GM19395 (cell line): ENCODE results near the gene STK10.
A peak's percentile ranks its signal among the peaks of the same experiment; 100 is the strongest.
"Not testable (repeated sequence)": the region's sequence is repeated elsewhere in the genome, so short reads cannot be mapped to it uniquely, and the experiment has no call there.

ENCODE experiments used
- ATAC-seq: cut with Tn5 transposase; IDR thresholded peaks from one replicate; pipeline ENCODE4 v1.9.1; 2021; ENCODE audit warnings: mild to moderate bottlenecking, moderate library complexity; ENCODE audit not compliant: unreplicated experiment

The STK10 gene

DNA sequence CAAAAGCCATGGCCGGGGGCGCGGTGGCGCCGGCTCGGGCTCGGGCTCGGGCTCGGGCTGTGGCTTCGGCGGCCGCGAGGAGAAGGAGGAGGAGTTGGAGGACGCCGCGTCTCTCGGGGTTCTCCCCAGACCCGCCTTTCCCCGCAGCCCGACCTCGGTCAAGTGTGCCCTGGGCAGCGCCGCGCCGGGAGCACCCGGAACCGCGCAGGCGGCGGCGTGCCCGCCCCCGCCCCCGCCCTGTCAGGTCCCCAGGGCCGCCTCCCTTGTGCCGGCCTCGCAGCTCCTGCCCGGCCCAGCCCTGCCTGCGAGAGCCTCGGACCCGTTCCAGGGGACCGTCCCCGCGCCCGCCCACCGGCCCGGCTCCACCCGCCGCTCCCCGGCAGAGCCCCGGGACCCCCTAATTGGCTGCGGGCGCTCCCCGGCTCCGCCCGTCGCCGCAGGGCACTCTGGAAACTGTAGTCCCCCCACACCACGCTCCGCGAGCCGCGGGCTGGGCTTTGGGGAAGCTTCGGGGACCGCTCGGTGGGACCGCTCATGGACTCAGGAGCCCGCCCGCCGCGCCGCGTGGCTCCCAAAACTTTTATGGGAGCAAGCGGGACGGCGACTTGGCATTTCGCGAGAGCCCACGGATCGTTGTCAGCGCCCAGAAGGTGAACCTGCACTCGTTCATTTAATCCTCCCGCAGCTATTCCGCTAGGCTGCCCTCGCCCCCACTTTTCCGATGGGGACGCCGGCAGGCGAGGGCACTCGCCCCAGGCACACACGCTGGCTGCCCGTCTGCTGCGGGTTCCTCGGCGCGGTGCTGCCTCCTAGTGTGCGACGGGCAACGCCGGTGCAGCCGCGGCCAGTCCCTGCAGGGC lies at the start of gene STK10:
Gene STK10 (minus strand): TSS at position 192 of the 860 bp plus-strand sequence. CDS start 182 bp downstream, at position 10.
- peak; percentile 69 for ATAC-seq

DNA sequence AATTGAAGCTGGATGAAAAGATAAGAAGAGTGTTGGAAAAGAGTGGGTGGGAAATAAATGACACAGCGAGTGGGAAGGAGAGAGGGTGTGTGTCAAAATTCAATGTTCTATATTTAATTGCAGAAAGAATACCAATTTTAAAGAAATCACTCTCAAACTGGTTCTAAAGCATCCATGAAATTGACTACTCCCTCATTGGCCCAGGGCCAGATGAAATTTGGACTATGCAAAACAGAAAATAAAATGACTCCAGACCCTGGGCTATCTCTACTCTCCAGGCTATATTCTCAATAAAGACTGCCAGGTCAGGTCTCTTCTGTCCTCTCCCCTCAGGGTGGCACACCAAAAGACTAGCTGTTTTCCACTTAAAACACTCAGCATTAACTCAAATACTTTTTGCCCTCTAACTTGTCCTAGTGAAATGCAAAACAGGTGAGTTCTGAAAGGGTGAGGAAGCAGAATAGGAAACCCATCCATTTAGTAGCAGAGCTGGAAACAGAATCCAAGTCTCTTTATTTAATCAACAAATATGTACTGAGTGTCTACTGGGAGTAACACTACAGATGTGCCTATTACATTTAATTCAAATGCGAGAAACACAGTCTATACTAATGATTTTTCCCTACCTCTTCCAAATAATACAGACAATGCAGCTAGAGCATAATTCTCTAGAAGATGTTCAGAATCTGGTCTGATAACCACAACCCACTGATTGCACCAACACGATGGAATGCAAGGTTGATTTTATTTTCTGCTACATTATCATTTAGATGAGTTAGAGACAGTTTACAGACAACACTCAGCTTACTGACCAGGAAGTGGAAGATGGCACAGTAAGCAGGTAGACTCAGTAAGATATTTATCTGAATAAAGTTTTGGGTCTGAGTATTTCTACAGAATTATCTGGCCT lies 48.1 kb upstream of the STK10 start:
- no peak for ATAC-seq

DNA sequence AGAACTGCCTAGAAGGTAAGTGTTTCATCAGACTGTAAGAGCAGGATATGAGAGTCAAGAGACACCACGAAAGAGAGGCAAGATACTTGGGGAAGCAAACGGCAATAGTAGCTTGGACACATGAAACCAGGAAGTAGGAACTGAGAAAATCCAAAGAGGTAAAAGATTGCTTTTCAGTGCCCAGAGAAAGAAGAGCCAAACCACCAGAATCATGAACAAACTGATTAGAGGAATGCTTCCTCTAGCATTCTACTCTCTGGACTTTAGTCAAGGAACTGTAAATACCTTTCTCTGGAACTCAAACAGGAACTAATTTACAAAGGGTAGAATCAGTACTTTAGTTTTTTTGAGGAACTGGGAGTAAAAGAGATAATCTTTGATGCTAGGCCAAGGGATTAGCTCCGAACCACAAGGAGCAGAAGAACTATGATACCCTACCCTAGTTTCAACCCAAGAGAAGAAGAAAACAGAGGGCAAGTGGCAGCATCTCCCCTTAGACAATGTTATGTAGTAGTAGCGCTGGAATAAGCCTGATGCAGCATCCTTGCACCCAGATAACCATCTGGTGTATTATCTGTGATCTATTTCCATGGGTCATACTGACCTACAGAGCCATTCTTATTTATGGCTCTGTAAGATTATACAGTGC lies 47.2 kb upstream of the STK10 start:
- peak; percentile 89 for ATAC-seq

DNA sequence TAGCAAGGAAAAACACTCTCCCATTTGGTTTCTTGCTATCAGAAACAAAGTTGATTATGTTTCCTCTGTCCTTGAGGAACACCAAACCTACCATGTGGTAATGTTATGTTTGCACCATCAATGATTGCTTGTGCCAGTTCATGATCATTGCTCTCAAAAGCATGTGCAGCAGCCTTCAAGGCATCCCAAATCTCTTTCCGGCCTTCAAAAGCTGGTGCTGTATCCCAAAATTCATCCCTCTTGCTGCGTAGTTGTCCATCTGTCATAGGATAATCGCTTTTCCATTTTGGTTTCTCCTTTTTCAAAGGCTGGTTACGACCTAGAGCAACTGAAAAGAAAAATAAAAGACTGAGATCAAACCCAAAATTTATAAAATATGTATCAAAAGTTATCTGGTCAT lies 46.0 kb upstream of the STK10 start:
- no peak for ATAC-seq

DNA sequence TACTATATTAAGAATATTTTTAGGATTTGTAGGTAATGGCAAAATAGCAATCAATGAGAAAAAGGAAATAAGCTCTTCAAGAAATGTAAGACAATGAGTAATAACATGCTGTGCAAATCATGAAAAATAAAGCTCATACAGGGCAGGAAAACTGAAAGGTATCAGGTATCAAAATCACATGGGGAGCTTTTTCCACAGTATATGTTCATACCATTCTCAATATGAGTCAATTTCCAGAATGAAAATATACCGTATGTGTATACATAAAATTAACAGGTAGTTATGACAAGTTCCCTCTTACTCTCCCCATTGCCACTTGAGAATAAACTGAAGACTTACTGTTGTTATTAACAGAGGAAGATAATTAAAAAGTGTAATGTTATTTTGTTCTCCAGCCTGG lies 41.9 kb upstream of the STK10 start:
- no peak for ATAC-seq

DNA sequence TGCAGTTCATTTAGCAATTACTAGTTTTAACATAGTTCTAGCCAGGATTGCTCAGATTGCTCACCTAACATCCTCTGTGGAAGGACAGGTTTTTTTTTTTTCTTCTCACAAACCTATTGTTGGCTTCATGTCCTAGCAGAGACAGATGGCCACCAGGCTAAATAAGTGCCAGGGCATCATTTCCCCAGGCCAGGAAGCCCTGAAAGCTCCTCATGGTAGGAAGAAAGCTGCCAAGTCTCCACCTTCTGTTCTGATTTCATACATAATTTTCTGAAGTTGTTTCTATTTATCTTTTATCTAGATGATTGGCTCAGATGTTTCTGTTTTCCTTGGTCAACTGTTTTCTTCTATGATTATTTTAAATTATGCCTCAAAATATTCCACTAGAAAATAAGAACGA lies 37.0 kb upstream of the STK10 start:
- no peak for ATAC-seq

DNA sequence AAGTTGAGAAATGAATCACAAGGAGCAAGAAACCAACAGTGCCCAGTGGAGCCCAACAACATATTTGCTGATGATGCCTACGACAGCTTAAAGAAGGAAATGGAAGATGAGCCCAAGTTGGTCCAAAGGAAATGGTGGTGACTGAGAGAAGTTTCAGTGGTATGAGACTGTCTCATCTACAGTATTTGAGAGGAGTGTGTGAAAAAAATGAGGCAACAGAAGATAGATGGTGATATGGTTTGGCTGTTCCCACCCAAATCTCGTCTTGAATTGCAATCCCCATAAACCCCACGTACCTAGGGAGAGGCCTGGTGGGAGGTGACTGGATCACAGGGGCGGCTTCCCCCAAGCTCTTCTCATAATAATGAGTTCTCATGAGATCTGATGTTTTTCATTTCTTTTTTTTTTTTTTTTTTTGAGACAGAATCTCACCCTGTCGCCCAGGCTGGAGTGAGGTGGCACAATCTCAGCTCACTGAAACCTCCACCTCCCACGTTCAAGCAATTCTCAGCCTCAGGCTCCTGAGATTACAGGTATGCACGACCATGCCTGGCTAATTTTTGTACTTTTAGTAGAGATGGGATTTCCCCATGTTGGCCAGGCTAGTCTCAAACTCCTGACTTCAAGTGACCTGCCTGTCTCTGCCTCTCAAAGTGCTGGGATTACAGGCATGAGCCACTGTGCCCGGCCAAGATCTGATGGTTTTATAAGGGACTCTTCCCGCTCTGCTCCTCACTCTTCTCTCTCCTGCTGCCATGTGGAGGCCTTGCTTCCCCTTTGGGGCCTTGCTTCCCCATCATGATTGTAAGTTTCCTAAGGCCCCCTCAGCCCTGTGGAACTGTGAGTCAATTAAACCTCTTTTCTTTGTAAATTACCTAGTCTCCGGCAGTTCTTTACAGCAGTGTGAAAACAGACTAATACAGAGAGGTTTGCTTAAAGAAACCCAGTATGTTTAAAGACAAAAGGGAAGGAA lies 36.2 kb upstream of the STK10 start:
- ATAC-seq, result peak; percentile 89

DNA sequence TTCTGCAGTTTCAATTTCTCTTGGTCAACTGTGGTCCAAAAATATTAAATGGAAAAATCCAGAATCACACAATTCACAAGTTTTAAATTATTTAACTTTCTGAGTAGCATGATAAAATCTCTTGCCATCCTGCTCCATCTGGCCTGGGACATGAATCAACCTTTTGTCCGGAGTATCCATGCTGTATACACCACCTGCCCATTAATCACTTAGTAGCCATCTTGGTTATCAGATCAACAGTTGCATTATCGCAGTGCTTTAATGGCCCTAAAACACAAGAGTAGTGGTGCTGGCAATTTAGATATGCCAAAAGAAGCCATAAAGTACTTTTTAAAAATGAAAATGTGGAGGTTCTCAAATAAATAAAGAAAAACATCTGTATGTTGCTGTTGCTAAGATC lies 31.3 kb upstream of the STK10 start:
- ATAC-seq, result no peak

DNA sequence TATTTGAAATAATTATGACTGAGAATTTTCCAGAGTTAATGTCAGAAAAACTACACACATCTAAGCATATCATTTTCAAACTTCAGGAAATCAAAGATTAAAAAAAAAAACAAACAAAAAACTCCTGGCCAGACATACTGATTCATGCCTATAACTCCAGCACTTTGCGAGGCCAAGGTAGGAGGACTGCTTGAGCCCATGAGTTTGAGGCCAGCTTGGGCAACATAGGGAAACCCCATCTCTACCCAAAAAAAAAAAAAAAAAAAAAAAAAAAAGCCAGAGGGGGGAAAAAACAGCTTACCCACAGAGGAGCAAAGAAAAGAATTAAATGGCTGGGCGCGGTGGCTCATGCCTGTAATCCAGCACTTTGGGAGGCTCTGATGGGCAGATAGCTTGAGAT lies 28.3 kb upstream of the STK10 start:
- no peak for ATAC-seq

DNA sequence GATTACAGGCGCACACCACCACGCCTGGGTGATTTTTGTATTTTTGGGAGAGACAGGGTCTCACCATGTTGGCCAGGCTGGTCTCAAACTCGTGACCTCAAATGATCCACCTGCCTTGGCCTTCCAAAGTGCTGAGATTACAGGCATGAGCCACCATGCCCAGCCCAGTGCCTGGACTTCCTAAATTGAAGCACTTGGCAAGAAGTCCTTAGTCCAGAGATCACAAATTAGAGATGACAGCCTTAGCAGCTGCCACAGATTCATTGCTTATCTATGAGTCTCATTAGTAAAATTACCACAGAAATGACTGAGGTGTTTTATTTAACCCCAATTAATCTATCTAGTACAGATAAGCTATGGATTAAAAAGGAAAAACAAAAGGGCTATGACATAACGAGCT lies 25.1 kb upstream of the STK10 start:
- ATAC-seq, result no peak

DNA sequence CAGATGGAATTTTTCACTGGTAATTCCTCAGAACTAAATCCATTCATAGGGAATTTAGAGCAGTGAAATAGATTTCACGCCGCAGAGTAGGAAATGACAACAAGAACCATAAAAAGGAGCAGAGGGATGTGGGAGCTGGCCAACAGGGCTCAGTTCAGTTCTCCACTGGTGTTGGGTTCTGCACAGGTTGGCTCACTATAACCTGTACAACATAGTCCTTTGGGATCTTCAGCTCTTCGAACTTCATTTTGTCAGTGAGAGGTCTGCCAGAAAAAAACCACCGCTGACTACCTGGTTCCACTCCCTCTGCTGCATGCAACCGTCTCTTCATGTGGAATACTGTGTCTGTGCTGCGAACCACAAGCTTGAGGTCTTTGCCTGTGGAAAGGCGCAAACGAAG lies 23.7 kb upstream of the STK10 start:
- ATAC-seq, result no peak

DNA sequence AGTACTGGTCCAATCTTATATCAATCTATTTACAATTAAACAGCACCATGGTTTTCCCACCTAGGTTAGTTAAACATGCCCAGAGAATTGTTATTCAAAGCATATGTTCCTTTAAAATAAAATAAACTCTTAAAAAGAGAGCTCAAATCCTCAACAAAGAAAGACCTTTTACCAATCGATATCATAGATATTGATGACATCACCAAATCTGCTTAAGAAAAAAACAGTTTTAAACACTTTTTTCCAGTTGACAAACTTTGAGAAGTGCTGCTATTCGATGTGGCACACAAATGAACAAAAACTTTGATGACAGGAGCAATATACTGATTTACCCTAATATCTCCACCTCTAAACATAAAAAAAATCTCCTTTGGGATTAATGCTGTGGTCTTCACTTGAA lies 21.7 kb upstream of the STK10 start:
- no peak for ATAC-seq

DNA sequence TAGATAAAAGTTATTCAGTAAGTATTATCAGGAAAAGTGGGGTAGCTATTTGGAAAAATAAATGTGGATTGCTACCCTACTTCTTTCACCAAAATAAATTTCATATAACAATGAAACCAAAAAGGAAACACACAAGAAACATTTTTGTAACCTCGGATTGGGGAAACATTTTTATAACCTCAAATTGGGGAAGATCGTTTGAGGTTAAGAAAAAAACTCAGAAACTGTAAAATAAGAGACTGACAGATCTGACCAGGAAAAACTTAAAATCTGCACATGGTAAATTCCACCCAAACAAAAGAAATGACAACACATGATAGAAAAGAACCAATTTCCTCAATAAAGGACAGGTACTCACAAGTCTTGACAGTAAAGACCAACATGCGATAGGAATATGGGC lies 19.5 kb upstream of the STK10 start:
- ATAC-seq, result no peak

DNA sequence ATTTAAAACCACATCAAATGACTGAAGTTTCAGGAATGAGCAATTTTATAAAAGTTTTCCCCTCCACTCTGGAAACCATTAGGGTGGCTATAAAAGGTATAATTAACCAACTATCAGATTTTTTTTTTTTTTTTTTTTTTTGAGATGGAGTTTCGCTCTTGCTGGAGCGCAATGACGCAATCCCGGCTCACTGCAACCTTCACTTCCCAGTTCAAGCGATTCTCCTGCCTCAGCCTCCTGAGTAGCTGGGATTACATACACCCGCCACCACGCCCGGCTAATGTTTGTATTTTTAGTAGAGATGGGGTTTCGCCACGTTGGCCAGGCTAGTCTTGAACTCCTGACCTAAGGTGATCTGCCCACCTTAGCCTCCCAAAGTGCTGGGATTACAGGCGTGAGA lies 18.0 kb upstream of the STK10 start:
- ATAC-seq, result not testable (repeated sequence)

DNA sequence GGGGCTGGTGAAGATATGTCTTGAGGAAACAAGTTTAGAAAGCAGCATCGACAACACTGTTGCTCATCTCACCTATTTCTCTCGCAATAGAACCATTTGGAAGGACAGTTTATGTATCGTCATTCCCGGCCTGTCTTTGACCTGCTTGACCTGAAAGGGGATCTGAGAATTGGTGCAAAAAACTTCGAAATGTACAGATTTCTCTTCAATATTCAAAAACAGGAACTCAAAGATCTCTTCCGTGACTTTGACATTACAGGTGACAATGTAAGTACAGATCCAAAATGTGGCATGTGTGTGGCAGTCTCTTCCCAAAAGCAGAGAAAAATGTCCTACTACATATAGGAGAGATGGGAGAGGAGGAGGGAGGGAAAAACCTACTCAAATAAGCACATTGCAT lies 12.5 kb upstream of the STK10 start:
- no peak for ATAC-seq

DNA sequence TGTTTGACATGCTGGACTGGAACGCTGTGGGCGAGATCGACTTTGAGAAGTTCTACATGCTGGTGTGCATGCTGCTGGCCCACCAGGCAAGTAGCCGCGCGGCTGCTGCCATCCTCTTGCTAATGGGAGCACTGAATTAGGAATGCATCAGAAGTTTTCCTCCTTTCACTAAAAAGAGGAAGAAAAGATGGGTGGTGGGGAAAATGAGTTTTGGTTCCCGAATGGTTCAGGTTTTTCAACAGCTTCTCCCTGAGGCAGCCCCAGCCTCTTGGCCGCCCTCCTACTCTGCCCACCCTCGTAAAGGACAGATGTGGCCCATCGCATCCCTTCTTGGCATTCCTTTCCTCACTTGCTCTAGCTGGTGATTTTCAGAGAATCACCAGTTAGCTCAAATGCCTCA lies 11.4 kb upstream of the STK10 start:
- ATAC-seq, result no peak

DNA sequence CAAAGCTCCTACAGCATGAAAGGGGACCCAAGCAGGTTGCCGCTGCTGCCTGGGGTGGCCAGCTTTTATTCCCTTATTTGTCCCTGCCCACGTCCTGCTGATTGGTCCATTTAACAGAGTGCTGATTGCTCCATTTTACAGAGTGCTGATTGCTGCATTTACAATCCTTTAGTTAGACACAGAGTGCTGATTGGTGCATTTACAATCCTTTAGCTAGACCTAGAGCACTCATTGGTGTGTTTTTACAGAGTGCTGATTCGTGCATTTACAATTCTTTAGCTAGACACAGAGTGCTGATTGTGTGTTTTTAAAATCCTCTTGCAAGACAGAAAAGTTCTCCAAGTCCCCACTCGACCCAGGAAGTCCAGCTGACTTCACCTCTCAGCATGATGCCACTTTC lies 9.8 kb upstream of the STK10 start:
- not testable (repeated sequence) for ATAC-seq

DNA sequence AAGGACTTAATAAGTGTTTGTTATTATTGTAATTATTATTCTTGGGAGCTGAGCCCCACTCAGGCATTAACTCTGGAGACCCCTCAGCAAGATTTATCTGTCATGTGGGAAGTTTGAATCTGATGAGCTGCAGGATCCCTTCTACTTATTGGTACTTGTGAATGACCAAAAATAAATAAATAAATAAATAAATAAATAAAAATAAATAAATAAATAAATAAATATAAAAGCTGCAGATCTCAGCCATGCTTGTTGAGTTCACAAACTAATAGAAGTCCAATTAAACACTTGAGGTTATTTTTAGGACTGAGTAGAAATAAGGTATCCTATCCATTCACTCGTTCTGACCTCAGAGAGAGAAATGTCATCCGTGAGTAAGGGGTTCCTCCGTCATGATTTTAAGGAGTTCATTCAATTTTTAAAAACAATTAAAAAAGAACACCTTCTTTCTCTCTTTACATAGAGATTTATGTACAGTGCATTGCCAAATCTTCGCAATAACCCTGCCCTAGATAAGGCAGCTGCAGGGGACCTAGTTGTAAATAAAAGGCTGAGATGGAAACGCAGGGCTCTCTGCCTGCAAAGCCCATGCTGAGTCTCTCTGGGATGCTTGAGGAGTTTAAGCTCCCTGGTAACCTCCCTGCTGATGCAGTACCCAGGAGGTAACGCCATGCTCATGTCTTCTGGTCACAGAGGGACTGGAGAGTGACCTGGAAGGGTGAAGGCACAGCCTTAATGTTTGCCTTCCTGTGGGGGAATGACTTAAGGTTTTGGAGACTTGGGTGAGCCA lies 7.2 kb upstream of the STK10 start:
- ATAC-seq, result no peak

DNA sequence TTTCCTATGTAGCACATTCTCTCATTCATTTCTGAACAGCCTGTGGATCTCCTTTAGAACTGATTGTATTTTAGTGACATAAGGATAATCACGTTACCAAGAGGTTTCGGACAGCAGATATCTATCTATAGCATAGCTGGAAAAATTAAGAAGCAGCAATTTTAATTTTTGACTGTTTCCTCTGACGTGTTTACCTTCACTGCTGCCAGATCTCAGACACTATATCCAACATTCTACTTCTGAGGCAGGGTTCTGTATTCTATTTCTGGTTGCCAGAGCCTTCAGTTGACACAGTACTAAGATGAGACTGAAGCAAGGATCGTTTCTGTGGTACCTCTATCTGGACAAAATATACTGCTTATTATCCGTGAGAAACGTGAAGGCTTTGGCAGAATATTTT lies 5.8 kb upstream of the STK10 start, which contains the start of gene EFCAB9:
Gene EFCAB9 (plus strand): TSS at position 301 of the 400 bp plus-strand sequence. CDS start 1 bp downstream, at position 302.
- ATAC-seq, result no peak
